GM10248 (cell line): ENCODE measurements around the gene SFTPB.
A peak's percentile ranks its signal among the peaks of the same experiment; 100 is the strongest.

ENCODE experiments used
- CTCF ChIA-PET: fragments of 300-600 bp; sonication (Branson Sonifier 250); formaldehyde crosslinking; extraction: SDS; loops from one replicate; lab custom pipeline; 2021; ENCODE audit warnings: antibody characterized with exemption; lab: Yijun Ruan, JAX
- POLR2A ChIA-PET: fragments of 350-650 bp; sonication (Branson Sonifier 250); formaldehyde crosslinking; extraction: SDS; loops from one replicate; lab custom pipeline; 2020; ENCODE audit warnings: antibody characterized with exemption; lab: Yijun Ruan, JAX
- DNase-seq: peaks from one replicate; pipeline ENCODE4 v3.0.0; 2012; ENCODE audit errors: extremely low spot score
- TF ChIP-seq, protein P1 (sequence below): IDR thresholded peaks from 2 replicates; pipeline ENCODE4 v1.5.1; 2012; ENCODE audit warnings: mild to moderate bottlenecking, low read depth; ENCODE audit errors: extremely low read depth, missing control alignments, control extremely low read depth

Gene SFTPB

GRCh38 chr2:85707304-85707703 is 39.3 kb upstream of the SFTPB start:
- ChIA-PET POLR2A (no interaction called here), CTCF (interaction anchor here (0.9 to 8.8 kb wide), 32 partner anchors 9 to 373 kb away, joined by 3 to 128 read pairs (median 6); partner anchors contain the start of gene GNLY)
- TF ChIP-seq, protein P1, sequence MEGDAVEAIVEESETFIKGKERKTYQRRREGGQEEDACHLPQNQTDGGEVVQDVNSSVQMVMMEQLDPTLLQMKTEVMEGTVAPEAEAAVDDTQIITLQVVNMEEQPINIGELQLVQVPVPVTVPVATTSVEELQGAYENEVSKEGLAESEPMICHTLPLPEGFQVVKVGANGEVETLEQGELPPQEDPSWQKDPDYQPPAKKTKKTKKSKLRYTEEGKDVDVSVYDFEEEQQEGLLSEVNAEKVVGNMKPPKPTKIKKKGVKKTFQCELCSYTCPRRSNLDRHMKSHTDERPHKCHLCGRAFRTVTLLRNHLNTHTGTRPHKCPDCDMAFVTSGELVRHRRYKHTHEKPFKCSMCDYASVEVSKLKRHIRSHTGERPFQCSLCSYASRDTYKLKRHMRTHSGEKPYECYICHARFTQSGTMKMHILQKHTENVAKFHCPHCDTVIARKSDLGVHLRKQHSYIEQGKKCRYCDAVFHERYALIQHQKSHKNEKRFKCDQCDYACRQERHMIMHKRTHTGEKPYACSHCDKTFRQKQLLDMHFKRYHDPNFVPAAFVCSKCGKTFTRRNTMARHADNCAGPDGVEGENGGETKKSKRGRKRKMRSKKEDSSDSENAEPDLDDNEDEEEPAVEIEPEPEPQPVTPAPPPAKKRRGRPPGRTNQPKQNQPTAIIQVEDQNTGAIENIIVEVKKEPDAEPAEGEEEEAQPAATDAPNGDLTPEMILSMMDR = peak; percentile 83
- peak; percentile 73 for DNase-seq

DNA sequence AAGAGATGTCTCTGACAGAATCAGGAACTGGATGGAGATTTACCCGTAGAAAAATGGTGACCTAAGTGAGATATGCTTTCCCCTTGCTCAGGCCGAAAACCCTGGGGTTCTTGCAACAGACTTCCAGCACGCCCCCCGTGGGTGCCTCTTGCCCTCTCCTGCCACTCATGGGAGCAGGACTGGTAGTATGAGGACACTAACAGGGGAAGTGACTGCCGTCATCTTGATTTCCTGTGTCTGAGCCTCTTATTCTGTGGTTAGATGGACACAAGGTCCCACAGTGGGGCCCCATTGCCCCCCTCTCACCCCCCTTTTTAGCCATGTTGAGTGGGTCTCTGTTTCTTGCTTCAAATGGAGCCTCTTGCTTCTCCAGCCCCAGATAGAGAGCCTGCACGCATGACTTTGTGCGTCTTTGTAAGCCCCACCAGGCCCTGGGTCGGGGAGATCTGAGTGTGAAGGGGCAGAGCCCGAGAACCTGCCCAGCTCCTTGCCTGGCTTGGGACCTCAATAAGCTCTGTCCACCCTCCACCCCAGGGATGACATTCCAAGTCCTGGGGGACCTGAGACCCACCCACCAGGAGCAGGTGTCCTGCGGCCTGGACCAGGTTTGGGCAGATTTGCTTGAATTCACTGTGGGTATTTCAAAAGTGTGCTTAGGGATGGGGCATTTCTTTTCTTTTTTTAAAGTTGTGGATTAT is 38.7 kb upstream of the SFTPB start:
- ChIA-PET CTCF (interaction anchor here (1.0 to 8.8 kb wide), 27 partner anchors 9 to 374 kb away, joined by 3 to 128 read pairs (median 6); partner anchors contain the start of gene GNLY), POLR2A (no interaction called here)
- TF ChIP-seq, protein P1 = no peak
- no peak for DNase-seq

DNA sequence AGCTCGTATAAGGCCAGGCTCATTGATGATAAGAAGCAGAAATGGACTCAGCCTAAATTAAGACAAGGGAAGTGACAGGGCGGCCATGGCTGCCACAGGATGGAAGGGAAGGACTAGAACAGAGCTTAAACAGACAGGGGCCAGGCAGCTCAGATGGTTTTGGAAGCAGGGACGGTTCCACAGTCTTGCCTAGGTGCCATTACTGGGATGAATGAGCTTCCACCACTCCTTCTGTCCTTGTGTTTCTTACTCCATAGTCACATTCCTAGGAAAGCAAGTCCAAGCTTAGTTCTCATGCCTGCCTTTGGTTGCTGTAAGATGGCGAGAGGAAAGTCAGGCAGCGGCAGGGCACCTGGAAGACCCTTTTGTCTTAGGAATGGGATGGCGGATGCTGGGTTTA is 38.1 kb upstream of the SFTPB start:
- TF ChIP-seq, protein P1 = no peak
- ChIA-PET CTCF (interaction anchor here (0.7 to 8.8 kb wide), 17 partner anchors 7 to 374 kb away, joined by 3 to 128 read pairs (median 5); partner anchors contain the start of gene GNLY), POLR2A (no interaction called here)

GRCh38 chr2:85705680-85706039 is 37.7 kb upstream of the SFTPB start:
- DNase-seq = no peak
- ChIA-PET CTCF (interaction anchor here (0.7 to 8.8 kb wide), 17 partner anchors 8 to 374 kb away, joined by 3 to 128 read pairs (median 5); partner anchors contain the start of gene GNLY), POLR2A (interaction anchor here (1.0 kb wide), 1 partner anchor 167 kb away, joined by 3 read pairs; the partner anchor contains the start of gene MAT2A)
- TF ChIP-seq, protein P1 = no peak

More for the DNA sequence above, 38.1 kb upstream of the SFTPB start:
- no peak for DNase-seq

- TF ChIP-seq, protein P1 = no peak
- CTCF ChIA-PET = interaction anchor here (0.7 to 8.8 kb wide), 18 partner anchors 8 to 375 kb away, joined by 3 to 128 read pairs (median 4); partner anchors contain the start of gene GNLY
- POLR2A ChIA-PET = interaction anchor here (1.0 kb wide), 1 partner anchor 166 kb away, joined by 3 read pairs; the partner anchor contains the start of gene MAT2A
- peak; percentile 48 for DNase-seq
Measured at GRCh38 chr2:85704800-85705679, 37.0 kb upstream of the SFTPB start.

DNA sequence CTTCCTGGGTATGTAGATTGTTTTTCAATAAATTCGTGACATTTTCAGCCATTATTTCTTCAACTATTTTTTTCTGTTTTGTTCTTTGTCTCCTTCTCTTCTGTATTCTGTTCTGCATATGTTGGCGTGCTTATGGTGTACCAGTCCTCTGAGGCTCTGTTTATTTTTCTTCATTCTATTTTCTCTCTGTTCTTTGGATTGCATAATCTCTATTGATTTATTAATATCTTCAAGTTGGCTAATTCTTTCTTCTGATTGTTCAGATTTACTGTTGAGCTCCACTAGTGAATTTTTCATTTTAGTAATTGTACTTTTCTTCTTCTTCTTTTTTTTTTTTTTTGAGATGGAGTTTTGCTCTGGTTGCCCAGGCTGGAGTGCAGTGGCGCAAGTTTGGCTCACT is 36.0 kb upstream of the SFTPB start:
- CTCF ChIA-PET = interaction anchor here (0.7 to 8.8 kb wide), 8 partner anchors 9 to 80 kb away, joined by 3 to 128 read pairs (median 11); no protein-coding TSS in a partner anchor
- TF ChIP-seq, protein P1 = no peak
- DNase-seq = no peak
- POLR2A ChIA-PET = no interaction called here
